CD4-positive, alpha-beta T cell (primary cell): ENCODE data around the gene CHST10. TPM values are rescaled to one million over a fixed set of nuclear protein-coding genes. Genes with fewer than 3 reads are reported as not detected.

Experiments used
- ATAC-seq: fragments of 200-7000 bp; cut with Tn5 transposase; one replicate; pipeline ENCODE4 v1.10.0; 2022; ENCODE audit warnings: mild to moderate bottlenecking; ENCODE audit not compliant: poor library complexity
- CTCF ChIA-PET: fragments of 350-600 bp; sonication (Branson Sonifier 250); formaldehyde crosslinking; loops from one replicate; lab custom pipeline; 2021; ENCODE audit warnings: antibody characterized with exemption, inconsistent platforms; lab: Charles Lee
- POLR2A ChIA-PET: fragments of 350-600 bp; sonication (Branson Sonifier 250); formaldehyde crosslinking; loops from one replicate; lab custom pipeline; 2021; ENCODE audit warnings: antibody characterized with exemption, inconsistent platforms; lab: Charles Lee
- DNase-seq, 14 experiments: peaks; one replicate each; pipeline ENCODE4 v3.0.0-alpha.2; 2013 to 2020; ENCODE audit warnings: mixed read lengths in 2 of 14
- H3K27ac ChIP-seq, 2 donors: one replicate each; pipeline versions ENCODE4 v1.5.1 to v1.7.0; 2013; ENCODE audit warnings: low read length in 2 of 2, low read depth in 1 of 2, mild to moderate bottlenecking in 1 of 2
- H3K27me3 ChIP-seq, 2 experiments: 1 replicate in 1 of 2; 2 replicates in 1 of 2; pipeline versions ENCODE4 v1.6.1 to v1.7.0; 2013; ENCODE audit warnings: low read length in 2 of 2, control low read depth in 1 of 2, mild to moderate bottlenecking in 1 of 2, moderate library complexity in 1 of 2; ENCODE audit not compliant: insufficient read depth in 2 of 2, control insufficient read depth in 1 of 2
- H3K36me3 ChIP-seq: one replicate; pipeline ENCODE4 v1.6.1; 2013; ENCODE audit warnings: low read length, control low read depth; ENCODE audit not compliant: insufficient read depth
- H3K4me1 ChIP-seq: one replicate; pipeline ENCODE4 v1.6.1; 2013; ENCODE audit warnings: low read length, control low read depth; ENCODE audit not compliant: insufficient read depth
- H3K4me3 ChIP-seq: one replicate; pipeline ENCODE4 v1.5.1; 2013; ENCODE audit warnings: mild to moderate bottlenecking, low read length, moderate library complexity
- H3K9me3 ChIP-seq, 2 experiments: 1 replicate in 1 of 2; 2 replicates in 1 of 2; pipeline versions ENCODE4 v1.6.1 to v1.7.0; 2013; ENCODE audit warnings: low read length in 2 of 2, mild to moderate bottlenecking in 2 of 2, control low read depth in 1 of 2, moderate library complexity in 1 of 2; ENCODE audit not compliant: control insufficient read depth in 1 of 2, insufficient read depth in 1 of 2
- H3K27ac Mint-ChIP-seq: one replicate; pipeline ENCODE4 v1.8.0; 2020; ENCODE audit warnings: mixed read lengths
- H3K27me3 Mint-ChIP-seq: one replicate; pipeline ENCODE4 v1.8.0; 2021; ENCODE audit warnings: mixed read lengths
- H3K36me3 Mint-ChIP-seq: one replicate; pipeline ENCODE4 v1.8.0; 2021; ENCODE audit warnings: low read depth, mixed read lengths
- H3K4me1 Mint-ChIP-seq: one replicate; pipeline ENCODE4 v1.8.0; 2021; ENCODE audit warnings: low read depth, mixed read lengths
- H3K4me3 Mint-ChIP-seq: one replicate; pipeline ENCODE4 v1.8.0; 2020; ENCODE audit warnings: mild to moderate bottlenecking, mixed read lengths
- H3K9me3 Mint-ChIP-seq: one replicate; pipeline ENCODE4 v1.8.0; 2020; ENCODE audit warnings: mixed read lengths
- CTCF ChIP-seq: fragments of 200-600 bp; IDR thresholded peaks from one replicate; pipeline ENCODE4 v1.8.0; 2022; ENCODE audit warnings: antibody characterized with exemption, mild to moderate bottlenecking
- intact Hi-C, 2 experiments: fragments of 100-400 bp; cut with DNase I in 1 of 2; cut with micrococcal nuclease in 1 of 2; formaldehyde crosslinking; loops; one replicate each; pipeline versions ENCODE4 v1.15.1 to v1.9.0; 2023 to 2025; cut with DNase I, micrococcal nuclease
- total RNA-seq, 174 experiments: library from RNA in 2 of 174; stranded (reverse) in 2 of 174; gene quantifications; one replicate each; pipeline ENCODE4 v1.2.3 and lab custom pipeline; 2021 to 2026

CHST10 gene
- total RNA-seq, 2 experiments from 2014 or later, result 1.5 to 1.9 TPM

- H3K27ac ChIP-seq, result no peak overlapping the region
- CTCF ChIA-PET, result no interaction called here
- H3K4me3 Mint-ChIP-seq, result no peak overlapping the region
- peaks cover 15% of the 10 kb centered on the region for H3K27me3 Mint-ChIP-seq
- peaks cover 2% of the 10 kb centered on the region for H3K4me1 ChIP-seq
- no peaks in the 10 kb centered on the region for H3K9me3 Mint-ChIP-seq
- intact Hi-C loops, result loop anchor here (5.0 kb wide), 3 partner anchors 132 to 562 kb away; no protein-coding TSS in a partner anchor
- DNase-seq, result no peak
- no peak for ATAC-seq
- no peak for TF ChIP-seq CTCF
- H3K4me3 ChIP-seq, result no peak overlapping the region
- H3K27me3 ChIP-seq, result no peaks in the 10 kb centered on the region
- H3K4me1 Mint-ChIP-seq, result peaks cover 7% of the 10 kb centered on the region
- POLR2A ChIA-PET, result interaction anchor here (0.6 to 1.0 kb wide), 2 partner anchors 16 to 117 kb away, joined by 3 read pairs; no protein-coding TSS in a partner anchor
- H3K36me3 ChIP-seq, result no peaks in the 10 kb centered on the region
- H3K36me3 Mint-ChIP-seq, result no peaks in the 10 kb centered on the region
- H3K9me3 ChIP-seq, result peaks cover 0 to 4% of the 10 kb centered on the region in 2 experiments
- H3K27ac Mint-ChIP-seq, result no peak overlapping the region
Observed at GRCh38 chr2:100425573-100426383, 8.3 kb upstream of the CHST10 start.

- Histone ChIP-seq H3K4me3 (no peak overlapping the region), H3K4me1 (peaks cover 2% of the 10 kb centered on the region), H3K9me3 (no peaks in the 10 kb centered on the region), H3K36me3 (no peaks in the 10 kb centered on the region), H3K27ac (no peak overlapping the region), H3K27me3 (no peaks in the 10 kb centered on the region)
- Mint-ChIP-seq H3K4me1 (peaks cover 7% of the 10 kb centered on the region), H3K9me3 (no peaks in the 10 kb centered on the region), H3K36me3 (no peaks in the 10 kb centered on the region), H3K27ac (no peak overlapping the region), H3K27me3 (peaks cover 15% of the 10 kb centered on the region), H3K4me3 (no peak overlapping the region)
- CTCF ChIA-PET, result interaction anchor here (0.6 kb wide), 1 partner anchor 8 kb away, joined by 3 read pairs; no protein-coding TSS in a partner anchor
- POLR2A ChIA-PET, result interaction anchor here (0.6 kb wide), 1 partner anchor 118 kb away, joined by 3 read pairs; no protein-coding TSS in a partner anchor
- no peak for TF ChIP-seq CTCF
- DNase-seq (no peak), ATAC-seq (no peak)
- intact Hi-C loops, result loop anchor here (5.0 kb wide), 3 partner anchors 132 to 562 kb away; no protein-coding TSS in a partner anchor
Observed at GRCh38 chr2:100425107-100425506, 7.6 kb upstream of the CHST10 start.

- H3K4me1 ChIP-seq, result peaks cover 2% of the 10 kb centered on the region
- H3K27ac ChIP-seq, result no peak overlapping the region
- Mint-ChIP-seq H3K4me1 (peaks cover 7% of the 10 kb centered on the region), H3K27me3 (peaks cover 15% of the 10 kb centered on the region), H3K27ac (no peak overlapping the region), H3K9me3 (no peaks in the 10 kb centered on the region), H3K36me3 (no peaks in the 10 kb centered on the region), H3K4me3 (no peak overlapping the region)
- no peak for TF ChIP-seq CTCF
- intact Hi-C loops, result no loop called here
- H3K27me3 ChIP-seq, result no peaks in the 10 kb centered on the region
- H3K36me3 ChIP-seq, result no peaks in the 10 kb centered on the region
- DNase-seq, result no peak
- no peaks in the 10 kb centered on the region for H3K9me3 ChIP-seq
- no peak overlapping the region for H3K4me3 ChIP-seq
- ATAC-seq, result no peak
- ChIA-PET CTCF (interaction anchor here (0.6 kb wide), 1 partner anchor 7 kb away, joined by 3 read pairs; no protein-coding TSS in a partner anchor), POLR2A (no interaction called here)
Observed at GRCh38 chr2:100424277-100424875, 6.9 kb upstream of the CHST10 start.
